Neuron (in vitro differentiated cells): Measurements from ENCODE around the gene SELL.
"Not testable (repeated sequence)": the region's sequence is repeated elsewhere in the genome, so short reads cannot be mapped to it uniquely, and the experiment has no call there.

ENCODE experiments used
- H2AFZ ChIP-seq: one replicate; pipeline ENCODE4 v1.6.1; 2013; ENCODE audit warnings: low read depth, mild to moderate bottlenecking, inconsistent platforms, low read length, moderate library complexity
- H3K27me3 ChIP-seq: one replicate; pipeline ENCODE4 v1.6.1; 2013; ENCODE audit warnings: low read length; ENCODE audit not compliant: insufficient read depth
- H3K36me3 ChIP-seq: one replicate; pipeline ENCODE4 v1.6.1; 2013; ENCODE audit warnings: low read length; ENCODE audit not compliant: insufficient read depth
- H3K4me1 ChIP-seq: one replicate; pipeline ENCODE4 v1.6.1; 2013; ENCODE audit warnings: low read length; ENCODE audit not compliant: insufficient read depth
- H3K4me3 ChIP-seq: 2 replicates; pipeline ENCODE4 v1.5.1; 2013; ENCODE audit warnings: mild to moderate bottlenecking, low read length, moderate library complexity
- H3K9me3 ChIP-seq: one replicate; pipeline ENCODE4 v1.6.1; 2013; ENCODE audit warnings: low read length

Gene SELL

GRCh38 chr1:169725930-169726329 lies 14.5 kb upstream of the SELL start:
- Histone ChIP-seq H3K36me3 (no peaks in the 10 kb centered on the region), H3K27me3 (peaks cover 7% of the 10 kb centered on the region), H3K9me3 (no peaks in the 10 kb centered on the region), H3K4me3 (no peak overlapping the region), H2AFZ (no peak overlapping the region), H3K4me1 (no peaks in the 10 kb centered on the region)

GRCh38 chr1:169724168-169724567 lies 12.7 kb upstream of the SELL start:
- Histone ChIP-seq H3K36me3 (no peaks in the 10 kb centered on the region), H3K4me3 (no peak overlapping the region), H3K4me1 (no peaks in the 10 kb centered on the region), H3K27me3 (peaks cover 4% of the 10 kb centered on the region), H2AFZ (no peak overlapping the region), H3K9me3 (no peaks in the 10 kb centered on the region)

DNA sequence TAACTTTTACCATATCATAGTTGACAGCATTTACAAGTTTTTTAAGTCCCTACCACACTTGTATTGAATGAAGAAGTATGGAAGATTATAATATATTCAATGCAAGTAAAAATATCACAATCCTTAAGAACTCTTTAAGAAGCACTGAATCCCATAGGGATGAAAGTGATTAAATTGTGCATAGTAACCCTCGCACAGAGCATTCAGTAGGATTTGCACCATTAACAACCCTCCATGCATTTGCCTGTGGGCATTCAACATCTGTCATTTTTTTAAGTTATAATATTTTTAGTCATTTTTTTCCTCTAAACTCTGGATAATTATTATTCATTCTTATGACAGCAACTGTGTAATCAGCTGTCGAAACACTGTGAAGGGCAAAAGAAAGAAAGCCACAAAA lies 12.3 kb upstream of the SELL start:
- Histone ChIP-seq H3K36me3 (no peaks in the 10 kb centered on the region), H3K27me3 (peaks cover 2% of the 10 kb centered on the region), H3K9me3 (no peaks in the 10 kb centered on the region), H2AFZ (no peak overlapping the region), H3K4me1 (no peaks in the 10 kb centered on the region), H3K4me3 (no peak overlapping the region)

GRCh38 chr1:169722779-169723178 lies 11.4 kb upstream of the SELL start:
- H3K27me3 ChIP-seq, result peaks cover 2% of the 10 kb centered on the region
- H3K36me3 ChIP-seq, result no peaks in the 10 kb centered on the region
- H2AFZ ChIP-seq, result no peak overlapping the region
- H3K4me3 ChIP-seq, result no peak overlapping the region
- no peaks in the 10 kb centered on the region for H3K4me1 ChIP-seq
- no peaks in the 10 kb centered on the region for H3K9me3 ChIP-seq

- not testable (repeated sequence) for H3K4me1 ChIP-seq, H3K27me3 ChIP-seq, H3K9me3 ChIP-seq, H3K36me3 ChIP-seq, H3K4me3 ChIP-seq, H2AFZ ChIP-seq
These were observed 3.7 kb upstream of the SELL start for GRCh38 chr1:169715100-169715499.

- not testable (repeated sequence) for H3K36me3 ChIP-seq, H3K27me3 ChIP-seq, H3K4me3 ChIP-seq, H2AFZ ChIP-seq, H3K4me1 ChIP-seq, H3K9me3 ChIP-seq
These were observed 1.7 kb upstream of the SELL start for GRCh38 chr1:169713090-169713489.

DNA sequence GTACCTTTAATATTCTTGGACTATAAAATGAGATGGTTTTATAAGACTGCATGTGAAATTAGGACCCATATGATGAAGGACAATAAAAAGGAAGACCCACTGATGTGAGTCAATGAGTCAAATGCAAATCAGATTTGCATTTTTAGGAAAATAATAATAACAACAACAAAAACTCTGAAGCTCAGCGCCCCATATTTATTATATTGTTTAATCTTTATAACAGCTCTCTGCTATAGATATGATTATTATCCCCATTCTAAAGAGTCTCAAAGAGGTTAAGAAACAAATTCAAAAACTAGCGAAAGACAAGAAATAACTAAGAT lies 850 bp upstream of the SELL start:
- no peak overlapping the region for H3K4me3 ChIP-seq

GRCh38 chr1:169708647-169709046 lies 2.8 kb downstream of the SELL start:
- H3K9me3 ChIP-seq, result no peaks in the 10 kb centered on the region
- no peaks in the 10 kb centered on the region for H3K27me3 ChIP-seq

More for the DNA sequence above, 850 bp upstream of the SELL start:
- H3K36me3 ChIP-seq, result no peaks in the 10 kb centered on the region
- no peak overlapping the region for H2AFZ ChIP-seq
- H3K9me3 ChIP-seq, result no peaks in the 10 kb centered on the region
- H3K27me3 ChIP-seq, result no peaks in the 10 kb centered on the region
- no peaks in the 10 kb centered on the region for H3K4me1 ChIP-seq

DNA sequence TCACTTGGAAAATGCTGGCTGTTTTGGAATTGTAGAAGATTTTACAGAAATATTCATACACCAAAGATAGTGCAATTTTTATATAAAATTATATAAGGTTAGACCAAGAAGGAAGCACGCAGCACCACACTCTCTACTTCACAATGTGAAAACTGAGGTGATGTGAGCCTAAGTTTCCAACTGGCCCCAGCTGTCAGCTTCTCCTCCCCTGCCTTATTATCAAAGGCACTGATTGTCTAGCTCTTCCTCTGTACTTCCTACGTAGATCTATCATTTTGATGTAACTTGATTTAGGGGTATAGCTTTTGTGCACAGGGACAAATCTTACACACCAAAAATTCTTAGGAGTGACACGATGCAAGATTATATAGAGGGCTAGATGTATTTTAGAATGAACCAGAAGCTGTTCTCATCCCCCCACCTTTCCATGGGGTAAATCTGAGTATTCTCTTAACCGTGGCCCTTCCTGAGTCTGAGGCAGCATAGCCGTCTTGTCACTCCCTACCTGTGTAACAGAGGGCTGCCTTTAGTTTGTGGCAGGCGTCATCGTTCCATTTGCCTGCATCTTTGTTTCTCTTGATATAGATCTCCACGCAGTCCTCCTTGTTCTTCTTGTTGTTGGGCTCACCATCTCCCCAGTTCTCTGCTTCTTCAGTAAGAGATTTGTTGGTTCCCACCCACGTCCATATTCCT lies 3.4 kb downstream of the SELL start:
- H3K27me3 ChIP-seq, result no peaks in the 10 kb centered on the region

More at GRCh38 chr1:169708647-169709046, 2.8 kb downstream of the SELL start:
- H3K4me1 ChIP-seq, result no peaks in the 10 kb centered on the region
- no peak overlapping the region for H3K4me3 ChIP-seq
- no peak overlapping the region for H2AFZ ChIP-seq
- H3K36me3 ChIP-seq, result no peaks in the 10 kb centered on the region

GRCh38 chr1:169704797-169705196 lies 6.6 kb downstream of the SELL start:
- Histone ChIP-seq H3K36me3 (no peaks in the 10 kb centered on the region), H2AFZ (no peak overlapping the region), H3K4me1 (no peaks in the 10 kb centered on the region), H3K27me3 (no peaks in the 10 kb centered on the region), H3K9me3 (no peaks in the 10 kb centered on the region), H3K4me3 (no peak overlapping the region)

More for the DNA sequence above, 3.4 kb downstream of the SELL start:
- H3K4me1 ChIP-seq, result no peaks in the 10 kb centered on the region
- no peaks in the 10 kb centered on the region for H3K36me3 ChIP-seq
- H3K9me3 ChIP-seq, result no peaks in the 10 kb centered on the region
- H3K4me3 ChIP-seq, result no peak overlapping the region
- H2AFZ ChIP-seq, result no peak overlapping the region

- Histone ChIP-seq H3K4me1 (no peaks in the 10 kb centered on the region), H2AFZ (no peak overlapping the region), H3K9me3 (no peaks in the 10 kb centered on the region), H3K36me3 (no peaks in the 10 kb centered on the region), H3K4me3 (no peak overlapping the region), H3K27me3 (no peaks in the 10 kb centered on the region)
These were observed 10.0 kb downstream of the SELL start for GRCh38 chr1:169701261-169702005.

DNA sequence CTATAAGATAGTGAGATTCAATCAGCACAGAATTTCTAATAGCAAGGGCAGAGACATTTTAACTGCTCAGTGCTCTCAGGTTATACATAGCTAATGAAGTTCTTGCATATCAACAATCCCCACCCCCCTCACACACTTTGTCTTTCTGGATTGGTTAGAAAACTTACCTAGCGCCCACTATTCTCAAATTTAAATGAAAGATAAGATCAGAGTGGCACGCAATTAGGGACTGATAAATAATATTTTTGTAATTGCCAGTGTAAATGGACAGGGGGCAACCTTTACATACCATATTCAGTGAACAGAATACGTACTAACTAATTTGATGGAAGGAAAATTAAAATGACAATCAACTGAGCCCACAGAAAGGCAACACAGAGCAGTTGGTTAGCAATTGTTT lies 11.7 kb downstream of the SELL start:
- no peak overlapping the region for H2AFZ ChIP-seq
- H3K4me1 ChIP-seq, result no peaks in the 10 kb centered on the region
- no peaks in the 10 kb centered on the region for H3K36me3 ChIP-seq
- no peaks in the 10 kb centered on the region for H3K27me3 ChIP-seq
- H3K9me3 ChIP-seq, result no peaks in the 10 kb centered on the region
- H3K4me3 ChIP-seq, result no peak overlapping the region

DNA sequence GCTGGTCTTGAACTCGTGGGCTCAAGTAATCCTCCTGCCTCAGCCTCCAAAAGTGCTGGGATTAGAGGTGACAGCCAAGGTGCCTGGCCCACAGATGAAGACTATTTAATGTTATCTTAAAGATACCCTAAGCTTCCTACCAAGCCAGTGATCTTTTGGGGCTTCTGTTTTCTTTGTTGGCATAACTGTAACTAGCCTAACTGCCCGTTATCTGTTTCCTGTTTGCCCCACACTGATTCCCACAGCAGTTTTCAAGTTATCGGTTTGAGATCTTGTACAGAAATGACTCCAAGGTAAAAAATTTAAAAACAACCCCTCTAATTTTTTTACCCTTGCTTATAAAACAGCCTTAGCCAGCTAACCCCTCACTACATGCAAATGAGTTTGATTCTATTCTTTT lies 12.4 kb downstream of the SELL start:
- no peaks in the 10 kb centered on the region for H3K27me3 ChIP-seq
- H3K4me1 ChIP-seq, result no peaks in the 10 kb centered on the region
- H2AFZ ChIP-seq, result no peak overlapping the region
- no peaks in the 10 kb centered on the region for H3K9me3 ChIP-seq
- no peak overlapping the region for H3K4me3 ChIP-seq
- H3K36me3 ChIP-seq, result no peaks in the 10 kb centered on the region

DNA sequence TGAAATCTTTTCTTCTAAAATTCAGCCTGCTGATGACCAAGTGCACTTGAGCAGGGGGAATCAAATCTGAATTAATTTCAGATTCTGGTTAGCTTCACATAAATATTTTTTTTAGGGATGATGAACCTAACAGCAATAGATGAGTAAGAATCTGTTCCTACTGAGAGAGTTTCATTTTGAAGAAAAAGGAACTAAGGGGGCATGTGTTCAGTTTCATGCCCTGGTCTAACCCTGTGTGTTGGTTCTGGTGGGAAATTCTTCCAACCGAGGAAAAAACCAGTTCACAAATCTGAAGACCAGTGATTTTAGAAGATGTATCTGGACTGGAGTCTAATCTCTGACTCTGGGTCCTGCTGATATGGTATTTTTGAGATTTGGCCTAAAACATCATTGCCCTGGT lies 13.7 kb downstream of the SELL start:
- Histone ChIP-seq H2AFZ (no peak overlapping the region), H3K27me3 (no peaks in the 10 kb centered on the region), H3K36me3 (no peaks in the 10 kb centered on the region), H3K4me1 (no peaks in the 10 kb centered on the region), H3K9me3 (no peaks in the 10 kb centered on the region), H3K4me3 (no peak overlapping the region)
